Measurements from ENCODE around the gene EFL1.

DNA sequence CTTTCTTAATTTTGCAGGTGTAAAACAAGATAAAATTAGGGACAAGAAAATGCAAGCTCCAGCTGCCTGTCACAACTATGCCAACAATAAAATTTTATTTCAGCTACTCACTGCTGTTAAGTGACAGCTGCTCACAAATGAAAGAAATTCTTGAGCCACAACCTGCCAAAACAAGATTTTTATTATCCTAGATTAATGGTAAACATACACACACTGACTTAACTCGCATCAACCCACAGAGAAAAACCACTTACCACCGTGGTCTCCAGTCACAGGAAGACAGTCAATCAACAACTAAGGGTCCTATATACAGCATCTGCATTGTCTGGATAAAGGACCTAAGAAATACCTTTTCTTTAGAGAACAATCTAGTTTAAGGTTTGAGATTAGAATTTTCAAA lies 31.3 kb downstream of the EFL1 start:
- TF ChIP-seq, protein P1, sequence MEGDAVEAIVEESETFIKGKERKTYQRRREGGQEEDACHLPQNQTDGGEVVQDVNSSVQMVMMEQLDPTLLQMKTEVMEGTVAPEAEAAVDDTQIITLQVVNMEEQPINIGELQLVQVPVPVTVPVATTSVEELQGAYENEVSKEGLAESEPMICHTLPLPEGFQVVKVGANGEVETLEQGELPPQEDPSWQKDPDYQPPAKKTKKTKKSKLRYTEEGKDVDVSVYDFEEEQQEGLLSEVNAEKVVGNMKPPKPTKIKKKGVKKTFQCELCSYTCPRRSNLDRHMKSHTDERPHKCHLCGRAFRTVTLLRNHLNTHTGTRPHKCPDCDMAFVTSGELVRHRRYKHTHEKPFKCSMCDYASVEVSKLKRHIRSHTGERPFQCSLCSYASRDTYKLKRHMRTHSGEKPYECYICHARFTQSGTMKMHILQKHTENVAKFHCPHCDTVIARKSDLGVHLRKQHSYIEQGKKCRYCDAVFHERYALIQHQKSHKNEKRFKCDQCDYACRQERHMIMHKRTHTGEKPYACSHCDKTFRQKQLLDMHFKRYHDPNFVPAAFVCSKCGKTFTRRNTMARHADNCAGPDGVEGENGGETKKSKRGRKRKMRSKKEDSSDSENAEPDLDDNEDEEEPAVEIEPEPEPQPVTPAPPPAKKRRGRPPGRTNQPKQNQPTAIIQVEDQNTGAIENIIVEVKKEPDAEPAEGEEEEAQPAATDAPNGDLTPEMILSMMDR (conservative IDR thresholded peaks at IDR 0.05; ENCODE audit: low read length), result no peak
- TF ChIP-seq EZH2phosphoT487 (IDR thresholded peaks at IDR 0.05; ENCODE audit: borderline replicate concordance, low read depth, low read length), result no peak

All from OCI-LY7 (cell line).